GM21381 (cell line): ENCODE measurements around the gene ZCCHC24.

Experiments used
- ATAC-seq: cut with Tn5 transposase; IDR thresholded peaks from one replicate; pipeline ENCODE4 v1.9.1; 2021; ENCODE audit warnings: mild to moderate bottlenecking, moderate library complexity; ENCODE audit not compliant: unreplicated experiment

Gene ZCCHC24

GRCh38 chr10:79433324-79434222 lies 11.9 kb downstream of the ZCCHC24 start:
- no peak for ATAC-seq

GRCh38 chr10:79431891-79432831 lies 13.3 kb downstream of the ZCCHC24 start:
- no peak for ATAC-seq

- ATAC-seq: no peak
Measured at GRCh38 chr10:79431428-79431827, 14.0 kb downstream of the ZCCHC24 start.

- no peak for ATAC-seq
Measured at GRCh38 chr10:79430936-79431335, 14.5 kb downstream of the ZCCHC24 start.

- ATAC-seq: no peak
Measured at GRCh38 chr10:79430325-79430905, 15.0 kb downstream of the ZCCHC24 start.

GRCh38 chr10:79429751-79430150 lies 15.7 kb downstream of the ZCCHC24 start:
- ATAC-seq: no peak

- no peak for ATAC-seq
Measured at GRCh38 chr10:79427965-79428364, 17.5 kb downstream of the ZCCHC24 start.

- no peak for ATAC-seq
Measured at GRCh38 chr10:79425074-79425532, 20.3 kb downstream of the ZCCHC24 start.

GRCh38 chr10:79424221-79425073 lies 21.0 kb downstream of the ZCCHC24 start:
- ATAC-seq: no peak

GRCh38 chr10:79422178-79422892 lies 23.1 kb downstream of the ZCCHC24 start:
- ATAC-seq: no peak

- ATAC-seq: no peak
Measured at GRCh38 chr10:79420974-79421688, 24.3 kb downstream of the ZCCHC24 start.

GRCh38 chr10:79418886-79419595 lies 26.4 kb downstream of the ZCCHC24 start:
- ATAC-seq: no peak

GRCh38 chr10:79418274-79418673 lies 27.1 kb downstream of the ZCCHC24 start:
- no peak for ATAC-seq

- no peak for ATAC-seq
Measured at GRCh38 chr10:79417731-79418130, 27.7 kb downstream of the ZCCHC24 start.

- ATAC-seq: no peak
Measured at GRCh38 chr10:79417266-79417665, 28.2 kb downstream of the ZCCHC24 start.

- ATAC-seq: no peak
Measured at GRCh38 chr10:79416578-79417255, 28.7 kb downstream of the ZCCHC24 start.

GRCh38 chr10:79415736-79416577 lies 29.5 kb downstream of the ZCCHC24 start:
- ATAC-seq: no peak
